DMS79 (cell line): ENCODE measurements around the gene AMZ2.
"Not testable (repeated sequence)": the region's sequence is repeated elsewhere in the genome, so short reads cannot be mapped to it uniquely, and the experiment has no call there.

Source experiments
- DNase-seq: peaks from one replicate; lab custom pipeline; 2025; lab: John Stamatoyannopoulos, UW

Gene AMZ2, protein sequence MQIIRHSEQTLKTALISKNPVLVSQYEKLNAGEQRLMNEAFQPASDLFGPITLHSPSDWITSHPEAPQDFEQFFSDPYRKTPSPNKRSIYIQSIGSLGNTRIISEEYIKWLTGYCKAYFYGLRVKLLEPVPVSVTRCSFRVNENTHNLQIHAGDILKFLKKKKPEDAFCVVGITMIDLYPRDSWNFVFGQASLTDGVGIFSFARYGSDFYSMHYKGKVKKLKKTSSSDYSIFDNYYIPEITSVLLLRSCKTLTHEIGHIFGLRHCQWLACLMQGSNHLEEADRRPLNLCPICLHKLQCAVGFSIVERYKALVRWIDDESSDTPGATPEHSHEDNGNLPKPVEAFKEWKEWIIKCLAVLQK

GRCh38 chr17:68247445-68248198 is at the start of gene AMZ2:
Gene AMZ2 (plus strand): TSS chr17:68248043. CDS start chr17:68250188, 2,145 bp downstream.
- peak; percentile 30 for DNase-seq

DNA sequence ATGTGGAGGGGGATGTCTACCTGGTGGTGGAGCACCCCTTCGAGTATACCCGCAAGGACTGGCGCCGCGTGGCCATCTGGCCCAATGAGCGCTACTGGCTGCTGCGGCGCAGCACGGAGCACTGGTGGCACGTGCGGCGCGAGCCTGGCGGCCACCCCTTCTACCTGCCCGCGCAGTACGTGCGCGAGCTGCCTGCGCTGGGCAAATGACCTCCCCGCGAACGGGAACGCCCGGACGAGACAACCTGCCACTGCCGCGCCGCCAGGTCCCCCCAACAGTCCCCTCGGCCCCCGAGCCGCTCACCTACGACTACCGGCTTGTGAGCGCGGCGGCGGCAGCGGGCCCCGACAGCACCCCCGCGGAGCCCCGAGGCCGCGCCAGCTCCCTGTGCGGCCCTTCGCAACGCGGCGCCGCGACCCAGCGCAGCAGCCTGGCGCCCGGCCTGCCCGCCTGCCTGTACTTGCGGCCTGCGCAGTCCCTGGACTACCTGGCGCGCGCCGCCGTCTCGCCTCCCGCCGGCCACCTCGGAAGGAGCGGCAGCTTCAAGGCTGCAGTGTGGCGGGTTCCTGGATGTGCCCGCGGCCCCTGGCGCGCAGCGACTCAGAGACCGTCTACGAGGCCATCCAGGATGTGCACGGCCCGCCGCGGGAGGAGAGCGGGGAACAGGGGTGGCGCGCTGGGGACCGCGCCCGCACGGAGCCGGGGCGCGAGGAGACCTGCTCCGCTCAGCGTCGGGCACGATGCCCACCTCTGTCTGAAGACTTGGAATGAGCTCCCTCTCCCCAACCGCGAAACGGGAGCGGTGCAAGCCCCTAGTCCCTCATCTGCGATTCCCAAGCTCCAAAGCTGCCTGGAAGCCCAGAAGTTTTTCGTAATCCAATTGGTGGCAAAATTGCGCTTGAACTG is 48.7 kb upstream of the AMZ2 start:
- no peak for DNase-seq

DNA sequence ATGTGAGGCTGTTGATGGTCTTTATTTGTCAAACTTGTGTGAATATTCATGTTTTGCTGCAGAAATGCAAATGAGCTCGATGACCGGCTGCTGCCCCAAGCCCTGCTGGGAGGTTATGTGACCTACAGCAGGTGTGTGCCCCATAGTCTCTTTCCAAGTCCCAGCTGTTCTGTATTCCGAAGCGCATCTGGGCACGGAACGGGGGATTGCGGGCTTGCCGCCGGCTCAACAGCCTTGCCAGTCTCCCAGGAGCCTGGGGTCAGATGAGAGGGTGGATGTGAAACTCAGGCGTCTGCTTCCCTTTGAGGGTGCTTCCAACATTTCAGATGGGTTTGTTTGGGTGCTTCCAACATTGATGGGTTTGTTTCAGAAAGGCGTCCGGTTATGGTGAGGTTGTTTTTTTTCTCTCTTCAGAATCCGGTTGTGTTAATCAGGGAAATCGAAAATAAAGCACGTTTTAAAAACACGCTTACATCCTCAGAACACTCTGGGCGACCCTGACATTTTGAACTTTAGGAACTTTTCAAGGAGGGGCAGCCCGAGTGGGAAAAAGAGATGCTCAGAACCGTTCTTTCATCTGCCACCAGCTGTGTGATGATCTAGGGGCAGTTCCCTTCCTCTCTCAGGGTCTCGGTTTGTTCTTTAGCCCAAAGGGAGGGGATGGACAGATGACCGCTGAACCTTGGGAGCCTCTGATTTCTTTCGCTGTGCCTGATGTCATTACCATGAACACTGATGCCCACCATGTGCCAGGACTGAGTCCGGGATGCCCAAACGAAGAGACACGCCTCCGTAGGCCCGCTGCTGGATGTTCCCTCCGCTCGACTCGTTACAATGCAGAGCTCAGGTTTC is 47.8 kb upstream of the AMZ2 start:
- no peak for DNase-seq

- DNase-seq: no peak
Measured at GRCh38 chr17:68200689-68201417, 47.0 kb upstream of the AMZ2 start.

DNA sequence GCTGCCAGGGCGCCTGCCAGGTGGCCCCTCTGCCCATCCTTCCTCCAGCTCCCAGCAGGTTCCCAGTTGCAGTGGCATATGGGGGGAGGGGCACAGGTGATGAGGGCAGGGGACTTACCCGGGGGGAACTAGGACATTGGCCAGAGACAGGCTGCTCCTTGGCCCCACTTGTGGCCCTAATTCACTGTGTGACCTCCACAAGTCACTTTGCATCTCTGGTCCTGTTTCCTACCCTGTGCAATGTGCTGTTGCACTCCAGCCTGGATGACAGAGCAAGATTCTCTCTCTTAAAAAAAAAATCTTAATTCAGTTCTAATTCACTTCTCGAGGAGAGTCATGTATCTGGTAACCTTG is 46.4 kb upstream of the AMZ2 start:
- not testable (repeated sequence) for DNase-seq

GRCh38 chr17:68202321-68202720 is 45.5 kb upstream of the AMZ2 start:
- DNase-seq: not testable (repeated sequence)

- DNase-seq: no peak
Measured at GRCh38 chr17:68204736-68205135, 43.1 kb upstream of the AMZ2 start.

- DNase-seq: peak; percentile 20
Measured at GRCh38 chr17:68205251-68205807, 42.5 kb upstream of the AMZ2 start.

DNA sequence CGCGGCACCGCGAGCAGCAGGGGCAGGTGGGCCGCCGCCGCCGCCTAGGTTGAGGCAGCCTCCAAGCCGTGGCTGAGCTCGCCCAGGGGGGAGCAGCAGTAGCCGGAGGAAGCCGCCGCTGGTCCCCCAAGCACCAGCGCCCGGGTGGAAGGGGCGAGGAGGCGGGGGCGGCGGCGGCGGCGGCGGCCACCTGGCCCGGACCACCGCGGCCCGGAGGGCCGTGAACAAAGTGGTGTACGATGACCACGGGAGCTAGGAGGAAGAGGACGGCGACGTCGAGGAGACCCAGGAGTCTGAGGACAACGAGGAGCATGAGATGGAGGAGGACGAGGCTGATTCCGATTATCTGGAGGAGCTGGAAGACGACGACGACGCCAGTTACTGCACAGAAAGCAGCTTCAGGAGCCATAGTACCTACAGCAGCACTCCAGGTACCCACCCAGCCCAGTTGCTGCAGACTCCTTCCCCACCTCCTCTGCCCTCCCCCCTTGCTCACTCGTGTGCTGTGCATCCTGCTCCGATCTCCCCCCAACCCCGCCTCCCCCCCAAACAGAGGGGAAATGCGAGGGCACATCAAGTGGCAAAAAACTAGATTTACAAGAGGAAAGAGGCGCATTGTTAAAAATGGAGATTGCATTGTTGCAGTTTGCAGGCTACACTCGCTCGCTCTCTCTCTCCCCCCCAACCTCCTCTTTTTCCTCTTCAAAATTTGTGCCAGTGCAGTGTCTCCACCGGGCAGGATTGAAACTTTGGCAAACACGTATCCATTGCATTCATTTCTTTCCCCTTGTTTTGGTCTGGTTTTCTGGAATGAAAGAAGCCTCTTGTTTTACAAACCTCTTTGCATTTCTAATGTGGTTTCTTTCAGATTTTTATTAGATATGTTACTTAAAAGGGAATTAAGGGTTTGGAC is 41.8 kb upstream of the AMZ2 start:
- no peak for DNase-seq

- no peak for DNase-seq
Measured at GRCh38 chr17:68207651-68208253, 40.1 kb upstream of the AMZ2 start.

- not testable (repeated sequence) for DNase-seq
Measured at GRCh38 chr17:68208651-68209050, 39.2 kb upstream of the AMZ2 start.

- not testable (repeated sequence) for DNase-seq
Measured at GRCh38 chr17:68209191-68209900, 38.5 kb upstream of the AMZ2 start.

DNA sequence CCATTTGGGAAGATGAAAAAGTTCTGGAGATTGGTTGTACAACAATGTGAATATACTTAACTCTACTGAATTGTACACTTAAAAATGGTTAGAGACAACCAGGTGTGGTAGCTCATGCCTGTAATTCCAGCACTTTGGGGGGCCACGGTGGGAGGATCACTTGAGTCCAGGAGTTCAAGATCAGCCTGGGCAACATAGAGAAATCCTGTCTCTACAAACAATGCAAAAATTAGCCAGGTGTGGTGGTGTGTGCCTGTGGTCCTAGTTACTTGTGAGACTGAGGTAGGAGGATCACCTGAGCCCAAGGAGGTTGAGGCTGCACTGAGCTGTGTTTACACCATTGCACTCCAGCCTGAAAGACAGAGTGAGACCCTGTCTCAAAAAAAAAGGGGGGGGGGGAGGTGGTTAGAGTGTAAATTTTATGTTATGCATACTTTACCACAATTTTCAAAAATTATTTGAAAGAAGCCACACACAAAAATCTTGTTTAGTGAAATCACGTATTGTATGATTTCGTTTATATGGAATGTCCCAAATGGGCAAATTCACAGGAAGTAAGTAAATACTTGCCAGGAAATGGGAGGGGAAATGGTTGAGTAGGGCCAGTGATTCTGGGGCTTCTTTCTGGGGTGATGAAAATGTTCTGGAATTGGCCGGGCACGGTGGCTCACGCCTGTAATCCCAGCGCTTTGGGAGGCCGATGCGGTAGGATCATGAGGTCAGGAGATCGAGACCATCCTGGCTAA is 37.1 kb upstream of the AMZ2 start:
- no peak for DNase-seq

- not testable (repeated sequence) for DNase-seq
Measured at GRCh38 chr17:68213428-68214411, 34.1 kb upstream of the AMZ2 start.

- not testable (repeated sequence) for DNase-seq
Measured at GRCh38 chr17:68215453-68215852, 32.4 kb upstream of the AMZ2 start.

DNA sequence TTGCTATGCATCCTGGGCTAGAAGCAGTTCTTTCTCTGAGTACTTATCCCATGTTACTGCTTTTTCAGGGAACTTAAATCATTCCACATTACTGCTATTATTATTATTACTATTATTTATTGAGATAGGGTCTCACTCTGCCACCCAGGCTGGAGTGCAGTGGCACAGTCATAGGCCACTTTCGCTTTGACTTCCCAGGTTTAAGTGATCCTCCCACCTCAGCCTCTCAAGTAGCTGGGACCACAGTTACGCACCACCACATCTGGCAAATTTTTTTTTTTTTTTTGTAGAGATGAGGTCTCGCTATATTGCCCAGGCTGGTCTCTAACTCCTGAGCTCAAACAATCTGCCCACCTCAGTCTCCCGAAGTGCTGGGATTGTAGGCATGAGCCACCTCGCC is 28.4 kb upstream of the AMZ2 start:
- not testable (repeated sequence) for DNase-seq
